HG03575 (cell line): ENCODE measurements around the gene QRICH2.
"Not testable (repeated sequence)": the region's sequence is repeated elsewhere in the genome, so short reads cannot be mapped to it uniquely, and the experiment has no call there.

Experiments
- ATAC-seq: cut with Tn5 transposase; IDR thresholded peaks from one replicate; pipeline ENCODE4 v1.9.1; 2021; ENCODE audit not compliant: unreplicated experiment, insufficient number of reproducible peaks, low FRiP score; ENCODE audit errors: extremely low read depth

The QRICH2 gene

GRCh38 chr17:76333673-76334505 is 25.8 kb upstream of the QRICH2 start:
- ATAC-seq, result no peak

GRCh38 chr17:76331083-76331482 is 23.0 kb upstream of the QRICH2 start:
- no peak for ATAC-seq

GRCh38 chr17:76329664-76330063 is 21.6 kb upstream of the QRICH2 start:
- no peak for ATAC-seq

GRCh38 chr17:76327696-76328095 is 19.6 kb upstream of the QRICH2 start:
- no peak for ATAC-seq

GRCh38 chr17:76326306-76326705 is 18.2 kb upstream of the QRICH2 start:
- ATAC-seq, result no peak

GRCh38 chr17:76318586-76318985 is 10.5 kb upstream of the QRICH2 start:
- no peak for ATAC-seq

GRCh38 chr17:76317535-76317934 is 9.5 kb upstream of the QRICH2 start:
- ATAC-seq, result no peak

GRCh38 chr17:76314392-76315227 is 6.5 kb upstream of the QRICH2 start:
- no peak for ATAC-seq

GRCh38 chr17:76312735-76313134 is 4.7 kb upstream of the QRICH2 start:
- ATAC-seq, result no peak

GRCh38 chr17:76309461-76309860 is 1.4 kb upstream of the QRICH2 start:
- no peak for ATAC-seq

- no peak for ATAC-seq
Observed at GRCh38 chr17:76307299-76307965, 644 bp downstream of the QRICH2 start.

- not testable (repeated sequence) for ATAC-seq
Observed at GRCh38 chr17:76305135-76305454, 3.0 kb downstream of the QRICH2 start.

GRCh38 chr17:76304226-76305134 is 3.6 kb downstream of the QRICH2 start:
- ATAC-seq, result no peak

- ATAC-seq, result no peak
Observed at GRCh38 chr17:76297436-76297835, 10.6 kb downstream of the QRICH2 start.

- ATAC-seq, result no peak
Observed at GRCh38 chr17:76296889-76297288, 11.2 kb downstream of the QRICH2 start.

- no peak for ATAC-seq
Observed at GRCh38 chr17:76296186-76296585, 11.9 kb downstream of the QRICH2 start.

GRCh38 chr17:76293106-76293505 is 15.0 kb downstream of the QRICH2 start:
- no peak for ATAC-seq

- ATAC-seq, result no peak
Observed at GRCh38 chr17:76292567-76292966, 15.5 kb downstream of the QRICH2 start.
